ENCODE data around the gene PSEN2.
"Not testable (repeated sequence)": the region's sequence is repeated elsewhere in the genome, so short reads cannot be mapped to it uniquely, and the experiment has no call there.

PSEN2 gene

DNA sequence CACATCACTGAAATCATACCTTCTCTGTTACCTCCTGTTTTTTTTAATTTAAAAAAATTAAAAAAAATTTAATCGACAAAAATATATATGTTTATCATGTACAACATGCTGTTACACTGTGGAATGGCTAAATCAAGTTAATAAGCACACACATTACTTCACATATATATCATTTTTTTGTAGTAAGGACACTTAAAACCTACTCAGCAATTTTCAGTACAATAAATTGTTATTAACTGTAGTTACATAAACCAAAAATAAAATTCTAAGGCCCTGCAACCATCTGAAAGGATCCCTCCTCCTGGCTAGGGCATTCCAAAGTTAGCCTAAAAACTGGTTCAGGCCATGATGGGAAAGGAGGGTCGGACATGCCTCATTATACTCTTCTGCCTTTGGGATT, 46.1 kb downstream of the PSEN2 start:
- no peak for DNase-seq (ENCODE audit: low read depth)

GRCh38 chr1:226919587-226919986, 49.2 kb downstream of the PSEN2 start:
- no peak for DNase-seq (ENCODE audit: low read depth)

DNA sequence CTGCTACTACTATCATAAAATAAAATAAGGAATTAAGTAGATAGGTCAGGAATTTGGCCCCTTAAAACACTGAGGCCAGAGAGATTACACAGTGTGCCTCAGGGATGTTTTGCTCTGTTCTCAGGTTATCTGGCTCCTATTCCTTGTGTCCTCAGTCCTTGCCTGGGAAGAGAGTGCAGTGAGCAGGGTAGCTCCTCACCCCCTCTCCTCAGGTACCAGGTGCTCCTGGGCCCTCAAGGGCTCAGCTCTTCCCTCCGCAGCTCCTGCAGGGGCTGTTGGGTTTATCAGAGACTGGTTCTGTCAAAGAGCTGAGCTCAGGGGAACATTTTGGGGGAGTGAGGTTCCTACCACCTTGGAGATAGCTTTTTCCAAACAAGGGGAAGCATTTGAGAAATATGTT, 49.6 kb downstream of the PSEN2 start:
- DNase-seq (ENCODE audit: low read depth), result no peak

DNA sequence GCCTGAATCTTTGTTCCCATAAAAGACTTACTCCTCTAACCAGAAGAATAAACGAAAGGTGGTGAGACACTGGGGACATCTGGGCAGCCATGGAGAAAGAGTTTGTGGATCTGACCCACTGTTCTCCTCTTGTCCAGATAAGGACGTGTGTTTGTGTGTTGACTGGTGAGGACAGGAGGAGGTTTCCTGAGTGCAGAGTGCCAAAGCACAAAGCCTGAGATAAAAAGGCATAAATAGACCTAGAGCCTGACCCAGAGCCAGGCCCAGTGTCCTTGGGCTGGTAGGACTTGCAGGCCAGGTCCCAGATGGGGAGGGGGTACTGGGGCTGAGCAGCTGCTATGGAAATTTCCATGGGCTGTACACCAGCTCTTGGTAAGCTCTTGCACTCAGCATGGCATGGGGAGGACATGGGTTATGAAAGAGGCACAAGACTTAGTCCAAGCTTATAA, 50.1 kb downstream of the PSEN2 start:
- no peak for DNase-seq (ENCODE audit: low read depth)

DNA sequence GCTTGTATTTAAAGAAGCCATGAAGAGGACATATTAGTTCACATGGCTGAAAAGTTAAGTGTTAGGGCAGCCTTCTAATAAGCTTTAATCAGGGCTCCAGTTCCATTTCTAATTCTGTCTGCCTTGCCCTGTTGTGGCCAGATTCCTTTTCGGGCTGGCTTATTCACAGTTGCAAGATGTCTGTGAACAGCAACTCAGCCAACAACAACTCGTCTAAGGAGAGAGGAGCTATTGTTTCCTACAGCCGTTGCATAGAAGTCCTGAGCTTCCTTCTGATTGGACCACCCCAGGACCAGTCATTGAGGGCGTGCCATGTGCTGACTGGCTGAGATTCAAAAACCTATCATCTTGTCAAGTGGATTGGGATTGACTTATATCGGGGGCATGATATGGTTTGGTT, 51.1 kb downstream of the PSEN2 start:
- no peak for DNase-seq (ENCODE audit: low read depth)

DNA sequence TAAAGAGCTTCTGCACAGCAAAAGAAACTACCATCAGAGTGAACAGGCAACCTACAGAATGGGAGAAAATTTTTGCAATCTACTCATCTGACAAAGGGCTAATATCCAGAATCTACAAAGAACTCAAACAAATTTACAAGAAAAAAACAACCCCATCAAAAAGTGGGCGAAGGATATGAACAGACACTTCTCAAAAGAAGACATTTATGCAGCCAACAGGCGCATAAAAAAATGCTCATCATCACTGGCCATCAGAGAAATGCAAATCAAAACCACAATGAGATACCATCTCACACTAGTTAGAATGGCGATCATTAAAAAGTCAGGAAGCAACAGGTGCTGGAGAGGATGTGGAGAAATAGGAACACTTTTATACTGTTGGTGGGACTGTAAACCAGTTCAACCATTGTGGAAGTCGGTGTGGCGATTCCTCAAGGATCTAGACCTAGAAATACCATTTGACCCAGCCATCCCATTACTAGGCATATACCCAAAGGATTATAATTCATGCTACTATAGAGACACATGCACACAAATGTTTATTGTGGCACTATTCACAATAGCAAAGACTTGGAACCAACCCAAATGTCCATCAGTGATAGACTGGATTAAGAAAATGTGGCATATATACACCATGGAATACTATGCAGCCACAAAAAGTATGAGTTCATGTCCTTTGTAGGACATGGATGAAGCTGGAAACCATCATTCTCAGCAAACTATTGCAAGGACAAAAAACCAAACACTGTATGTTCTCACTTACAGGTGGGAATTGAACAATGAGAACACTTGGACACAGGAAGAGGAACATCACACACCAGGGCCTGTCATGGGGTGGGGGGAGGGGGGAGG, 59.1 kb downstream of the PSEN2 start:
- DNase-seq (ENCODE audit: low read depth), result not testable (repeated sequence)

- DNase-seq (ENCODE audit: low read depth), result peak; percentile 21
These were observed 64.2 kb downstream of the PSEN2 start for GRCh38 chr1:226934483-226935237.

DNA sequence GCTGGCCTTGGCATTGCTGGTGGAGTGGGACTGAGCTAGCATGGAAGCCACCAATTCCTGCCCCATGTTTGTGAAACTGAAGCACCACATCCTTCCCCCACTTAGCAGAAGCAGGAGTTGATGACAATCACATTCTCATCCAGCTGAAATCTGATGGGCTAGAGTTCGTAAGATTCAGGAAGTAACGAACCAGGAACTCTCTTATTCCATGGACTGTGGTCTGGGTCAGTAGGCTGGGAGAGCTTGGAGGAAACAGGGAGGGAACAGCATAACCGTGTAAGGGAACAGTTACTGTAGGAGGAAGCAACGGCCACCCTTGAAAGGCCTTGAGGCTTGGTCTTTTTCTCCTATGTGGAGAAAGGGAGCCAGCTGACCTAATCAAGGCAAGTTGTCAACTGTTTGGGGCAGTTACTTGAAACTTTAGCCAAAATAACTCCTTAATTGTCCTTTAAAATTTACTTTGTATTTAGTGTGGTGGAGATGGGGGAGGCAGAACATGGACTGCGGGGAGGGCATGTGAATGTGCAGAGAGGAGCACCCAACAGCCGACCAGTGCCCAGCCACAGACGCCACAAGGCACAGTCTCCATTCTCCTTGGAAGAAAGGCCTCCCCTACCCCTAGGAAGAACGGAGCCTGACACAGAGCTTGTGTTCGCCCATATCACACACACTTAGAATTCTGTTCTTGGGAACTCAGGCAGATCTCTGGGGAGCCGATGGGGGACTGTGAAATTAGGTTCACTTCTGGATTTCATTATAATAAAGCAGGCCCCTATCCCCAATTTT, 67.7 kb downstream of the PSEN2 start:
- DNase-seq (ENCODE audit: low read depth), result no peak

DNA sequence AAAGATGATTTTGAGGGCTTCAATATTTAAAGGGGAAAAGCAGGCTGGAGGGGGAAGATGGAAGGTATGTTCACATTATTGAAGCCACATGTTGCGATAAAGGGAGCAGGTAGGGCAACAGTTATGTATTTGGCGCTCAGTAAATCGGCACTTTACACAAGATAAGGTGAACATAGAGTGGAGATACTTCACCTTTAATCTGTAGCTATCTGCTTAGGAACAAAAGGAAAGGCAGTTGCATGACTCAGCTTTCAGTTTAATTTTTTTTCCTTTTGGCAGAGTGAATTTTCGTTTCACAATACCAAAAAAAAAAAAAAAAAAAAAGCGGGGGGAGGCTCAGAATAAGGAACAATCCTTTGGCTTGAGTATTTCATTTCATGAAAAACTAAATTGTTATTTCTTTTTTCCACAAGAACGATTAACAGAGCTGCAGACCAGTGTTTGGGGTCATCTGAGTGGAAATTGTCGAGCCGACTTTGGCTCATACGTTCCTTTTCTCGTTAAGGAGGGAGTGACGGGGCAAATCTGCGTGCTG, 68.6 kb downstream of the PSEN2 start:
- DNase-seq (ENCODE audit: low read depth), result peak; percentile 59

DNA sequence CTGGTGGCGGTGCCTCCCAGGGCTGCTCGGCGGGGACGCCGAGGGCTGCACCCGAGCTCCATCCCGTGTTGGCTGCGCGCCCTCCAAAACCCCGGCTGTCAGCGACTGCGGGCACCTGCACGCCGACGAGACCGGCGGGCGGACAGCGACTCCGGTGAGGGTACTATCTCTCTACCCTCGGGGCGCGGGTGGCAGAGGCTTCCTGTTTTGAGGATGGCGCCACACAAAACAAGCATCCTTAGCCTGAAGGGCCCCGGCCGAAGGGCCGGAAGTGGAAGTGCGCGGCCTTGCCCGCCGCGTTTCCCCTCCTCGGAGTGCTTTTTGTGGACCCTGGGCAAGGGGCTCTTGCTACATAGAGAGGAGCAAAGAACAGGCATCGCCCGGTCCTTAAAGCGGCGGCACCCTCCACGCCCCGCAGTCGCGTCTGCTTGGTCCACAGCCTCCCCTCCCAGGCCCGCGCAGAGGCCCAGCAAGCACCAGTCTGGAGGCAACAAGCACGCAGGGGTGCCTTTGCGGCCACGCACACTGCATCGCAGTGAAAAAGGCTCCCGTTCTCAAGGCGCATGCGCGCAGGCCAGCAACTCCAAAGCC, 69.1 kb downstream of the PSEN2 start:
- no peak for DNase-seq (ENCODE audit: low read depth)

- DNase-seq (ENCODE audit: low read depth), result peak; percentile 99
These were observed 69.8 kb downstream of the PSEN2 start, which contains the start of gene COQ8A for GRCh38 chr1:226940029-226940805. TSS of gene COQ8A (plus strand) at chr1:226940294. CDS start at chr1:226961386, 21,092 bp downstream.

GRCh38 chr1:226940806-226941067, 70.3 kb downstream of the PSEN2 start:
- no peak for DNase-seq (ENCODE audit: low read depth)

GRCh38 chr1:226942392-226942791, 72.0 kb downstream of the PSEN2 start:
- DNase-seq (ENCODE audit: low read depth), result no peak

GRCh38 chr1:226943156-226943555, 72.7 kb downstream of the PSEN2 start:
- no peak for DNase-seq (ENCODE audit: low read depth)

GRCh38 chr1:226943927-226944326, 73.5 kb downstream of the PSEN2 start:
- DNase-seq (ENCODE audit: low read depth), result no peak

GRCh38 chr1:226945106-226945857, 74.9 kb downstream of the PSEN2 start:
- no peak for DNase-seq (ENCODE audit: low read depth)
